HG02981 (cell line): ENCODE measurements around the gene GPX4.
"Not testable (repeated sequence)": the region's sequence is repeated elsewhere in the genome, so short reads cannot be mapped to it uniquely, and the experiment has no call there.

ENCODE experiments used
- ATAC-seq: cut with Tn5 transposase; IDR thresholded peaks from one replicate; pipeline ENCODE4 v1.9.1; 2021; ENCODE audit warnings: mild to moderate bottlenecking, moderate library complexity; ENCODE audit not compliant: unreplicated experiment

The GPX4 gene

DNA sequence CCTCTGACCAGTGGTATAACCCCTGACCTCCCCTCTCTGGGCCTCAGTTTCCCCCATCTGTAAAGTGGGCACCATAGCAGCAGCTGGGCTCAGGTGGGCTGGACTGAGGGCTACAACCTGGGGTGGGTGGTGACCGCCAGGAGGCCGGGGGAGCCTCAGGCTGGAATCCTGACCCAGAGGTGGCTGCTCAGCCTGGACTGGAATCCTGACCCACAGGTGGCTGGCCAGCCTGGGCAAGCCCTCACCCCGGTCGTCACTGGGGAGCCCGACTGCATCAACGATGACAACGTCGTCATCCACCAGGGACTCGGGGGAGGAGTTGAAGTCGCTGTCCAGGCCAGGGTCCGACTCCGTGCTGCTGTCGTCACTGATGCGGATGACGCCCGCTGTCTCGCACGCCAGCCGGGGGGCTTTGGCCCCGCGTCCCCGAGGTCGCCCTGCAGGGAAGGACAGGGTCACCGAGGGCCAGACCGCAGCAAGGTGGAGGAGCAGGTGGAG, 10.2 kb downstream of the GPX4 start:
- ATAC-seq, result no peak

DNA sequence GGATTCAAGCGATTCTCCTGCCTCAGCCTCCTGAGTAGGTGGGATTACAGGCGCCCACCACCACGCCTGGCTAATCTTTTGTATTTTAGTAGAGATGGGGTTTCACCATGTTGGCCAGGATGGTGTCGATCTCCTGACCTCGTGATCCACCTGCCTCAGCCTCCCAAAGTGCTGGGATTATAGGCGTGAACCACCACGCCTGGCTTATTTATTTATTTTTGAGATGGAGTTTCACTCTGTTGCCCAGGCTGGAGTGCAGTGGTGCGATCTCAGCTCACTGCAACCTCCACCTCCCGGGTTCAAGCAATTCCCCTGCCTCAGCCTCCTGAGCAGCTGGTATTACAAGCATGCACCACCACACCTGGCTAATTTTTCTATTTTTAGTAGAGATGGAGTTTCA, 10.9 kb downstream of the GPX4 start:
- ATAC-seq, result not testable (repeated sequence)

DNA sequence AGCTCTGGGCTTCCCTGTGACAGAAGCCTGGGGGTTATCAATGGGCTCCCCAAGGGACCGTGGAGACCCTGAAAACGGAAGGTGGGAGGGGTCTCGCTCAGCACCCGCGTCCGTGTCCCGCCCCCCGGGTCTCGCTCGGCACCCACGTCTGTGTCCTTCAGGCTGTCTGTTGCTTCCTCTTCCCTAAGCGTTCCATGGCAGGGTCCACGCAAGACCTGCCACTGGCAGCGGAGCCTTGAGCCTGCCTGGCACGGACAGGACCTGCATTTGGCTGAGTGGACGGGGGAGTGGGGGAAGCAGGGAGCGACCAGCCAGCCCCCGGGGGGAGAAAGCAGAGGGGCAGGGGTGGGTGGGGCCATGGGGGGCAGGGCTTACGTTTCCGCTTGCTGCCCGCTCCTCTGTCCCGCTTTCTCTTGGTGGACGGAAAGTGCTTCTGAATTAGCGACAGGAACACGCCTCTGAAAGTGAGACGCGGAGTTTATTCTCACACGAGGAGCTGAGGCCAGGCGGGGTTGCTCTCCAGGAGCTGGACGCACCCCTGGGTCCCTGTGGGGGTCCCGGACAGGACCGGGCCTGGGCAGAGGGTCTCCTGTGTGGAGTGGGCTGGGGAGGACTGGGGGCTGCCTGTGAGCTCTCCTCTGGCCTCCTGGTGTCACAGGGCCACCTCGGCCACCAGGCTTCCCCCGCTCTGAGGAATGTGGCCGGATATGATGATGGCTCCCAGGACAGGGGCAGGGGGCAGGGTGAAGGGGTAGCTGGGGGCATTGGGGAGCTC, 12.0 kb downstream of the GPX4 start:
- no peak for ATAC-seq

DNA sequence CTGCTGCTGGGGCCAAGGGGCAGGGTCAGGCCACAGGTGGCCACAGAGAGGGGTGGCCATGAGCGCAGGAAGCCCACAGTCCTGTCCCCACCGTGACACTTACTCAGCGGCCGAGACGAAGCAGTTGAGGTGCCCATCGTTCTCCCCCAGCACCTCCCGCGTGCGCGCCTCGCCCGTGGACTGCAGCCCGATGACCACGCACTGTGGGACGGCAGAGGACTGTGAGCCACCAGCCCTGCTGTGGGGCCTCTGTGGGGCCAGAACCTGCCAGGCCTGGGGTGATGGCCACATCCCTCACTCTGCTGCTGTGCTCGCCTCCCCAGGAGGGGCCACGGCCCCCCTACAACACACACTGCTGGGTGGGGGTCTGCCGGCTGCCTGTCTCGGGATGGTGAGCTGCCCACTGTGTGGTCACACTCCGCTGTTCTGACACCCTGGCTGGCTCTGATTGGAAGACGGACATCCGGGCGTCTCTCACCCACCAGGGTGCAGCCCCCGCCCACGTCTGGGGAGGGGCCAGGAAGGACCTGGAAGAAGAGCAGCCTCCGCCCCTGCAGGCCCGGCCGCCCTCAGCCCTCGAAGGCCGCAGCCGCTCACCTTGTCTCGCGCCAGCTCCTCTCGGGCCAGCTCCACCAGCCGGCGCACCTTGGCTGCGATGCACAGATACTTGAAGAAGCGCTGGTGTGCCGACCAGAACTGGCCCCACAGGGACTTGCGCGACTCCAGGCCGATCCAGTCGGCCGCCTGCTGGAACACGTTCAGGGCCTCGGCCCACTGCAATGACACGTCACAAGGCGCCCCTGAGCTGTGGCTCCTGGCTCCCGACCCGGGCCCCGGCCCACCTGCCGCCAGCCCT, 13.2 kb downstream of the GPX4 start:
- ATAC-seq, result no peak

DNA sequence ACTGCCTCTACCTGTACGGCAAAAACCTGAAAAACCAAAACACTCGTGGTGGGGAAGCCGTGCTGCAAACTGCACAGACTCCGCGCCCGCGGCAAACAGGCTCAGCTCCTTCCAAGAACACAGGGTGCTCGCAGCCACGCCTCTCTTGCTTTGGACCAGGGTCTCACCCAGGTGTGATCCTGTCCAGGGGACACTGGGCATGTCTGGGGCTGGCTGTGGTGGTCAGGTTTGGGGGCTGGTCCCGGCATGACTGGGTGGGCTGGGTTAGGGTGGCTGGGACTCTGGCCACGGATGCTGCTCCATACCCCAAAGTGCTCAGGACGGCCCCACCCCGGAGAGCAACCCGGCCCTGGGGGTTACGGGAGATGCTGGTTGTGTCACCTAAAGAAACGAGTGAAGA, 13.9 kb downstream of the GPX4 start:
- ATAC-seq, result no peak

DNA sequence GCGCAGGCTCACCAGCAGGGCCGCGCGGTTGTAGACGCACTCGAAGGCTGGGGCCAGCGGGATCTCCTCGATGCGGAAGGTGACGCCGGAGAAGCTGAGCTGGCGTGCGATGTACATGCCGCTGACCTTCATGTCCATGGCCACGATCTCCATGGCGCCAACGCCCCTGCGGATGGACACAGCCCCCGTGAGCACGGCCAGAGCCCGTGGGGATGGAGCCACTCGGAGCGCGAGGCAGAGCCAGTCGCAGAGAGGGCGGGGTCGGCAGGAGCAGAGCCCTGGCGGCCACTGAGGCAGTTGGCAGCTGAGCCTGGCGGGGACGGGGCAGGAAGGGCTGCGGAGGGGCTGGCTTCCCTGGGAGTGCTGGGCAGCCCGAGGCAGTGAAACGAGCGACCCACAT, 15.2 kb downstream of the GPX4 start:
- ATAC-seq, result no peak

DNA sequence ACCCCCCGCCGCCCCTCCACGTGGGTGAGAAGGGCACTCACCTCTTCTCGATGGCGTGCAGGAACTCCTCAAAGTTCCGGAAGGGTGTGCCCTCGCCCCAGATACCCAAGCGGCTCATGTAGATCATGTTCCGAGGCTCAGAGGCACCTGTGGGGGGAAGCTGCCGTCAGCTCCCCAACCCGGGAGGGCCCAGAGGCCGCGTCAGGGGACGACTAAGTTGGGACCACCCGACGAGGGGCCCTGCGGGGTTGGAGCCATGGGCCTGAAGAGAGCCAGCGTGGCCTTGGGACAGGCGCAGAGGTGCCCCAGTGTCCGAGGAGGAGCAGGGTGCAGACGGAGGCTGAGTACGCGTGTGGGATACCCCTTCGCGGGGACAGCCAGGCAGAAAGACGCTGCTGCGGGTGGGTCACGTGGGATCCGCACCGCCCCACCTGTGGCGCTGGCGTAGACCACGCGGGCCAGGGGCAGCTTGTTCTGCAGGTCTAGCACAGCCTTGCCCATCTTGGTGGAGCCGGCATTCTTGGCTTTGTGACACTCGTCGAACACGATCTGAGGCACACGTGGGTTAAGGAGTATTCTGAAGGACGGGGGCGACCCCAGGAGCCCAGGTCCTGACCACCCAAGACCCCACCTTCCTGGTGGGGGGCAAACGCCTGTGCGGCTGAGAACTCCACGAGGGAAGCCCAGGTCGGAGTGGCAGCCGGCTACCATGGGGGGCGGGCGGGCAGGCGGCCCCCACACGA, 15.9 kb downstream of the GPX4 start:
- ATAC-seq, result no peak

DNA sequence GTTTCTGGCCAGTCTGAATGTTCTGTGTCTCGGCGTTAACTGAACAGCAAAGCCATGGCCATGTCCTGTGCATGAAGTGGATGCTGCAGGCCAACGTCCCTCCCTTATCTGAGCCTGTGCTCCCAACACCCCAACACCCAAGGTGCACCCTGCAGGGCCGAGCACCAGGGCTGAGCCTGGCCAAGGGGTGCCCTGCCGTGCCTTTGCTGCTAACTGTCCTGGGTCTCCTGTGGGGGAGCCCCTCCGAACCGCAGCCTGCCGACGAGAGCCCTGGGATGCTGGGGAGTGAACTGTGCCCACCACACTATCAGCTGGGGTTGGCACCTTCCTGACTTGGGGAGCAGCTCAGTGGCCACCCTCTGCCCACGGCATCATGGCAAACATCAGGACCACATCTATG, 17.6 kb downstream of the GPX4 start:
- ATAC-seq, result no peak

DNA sequence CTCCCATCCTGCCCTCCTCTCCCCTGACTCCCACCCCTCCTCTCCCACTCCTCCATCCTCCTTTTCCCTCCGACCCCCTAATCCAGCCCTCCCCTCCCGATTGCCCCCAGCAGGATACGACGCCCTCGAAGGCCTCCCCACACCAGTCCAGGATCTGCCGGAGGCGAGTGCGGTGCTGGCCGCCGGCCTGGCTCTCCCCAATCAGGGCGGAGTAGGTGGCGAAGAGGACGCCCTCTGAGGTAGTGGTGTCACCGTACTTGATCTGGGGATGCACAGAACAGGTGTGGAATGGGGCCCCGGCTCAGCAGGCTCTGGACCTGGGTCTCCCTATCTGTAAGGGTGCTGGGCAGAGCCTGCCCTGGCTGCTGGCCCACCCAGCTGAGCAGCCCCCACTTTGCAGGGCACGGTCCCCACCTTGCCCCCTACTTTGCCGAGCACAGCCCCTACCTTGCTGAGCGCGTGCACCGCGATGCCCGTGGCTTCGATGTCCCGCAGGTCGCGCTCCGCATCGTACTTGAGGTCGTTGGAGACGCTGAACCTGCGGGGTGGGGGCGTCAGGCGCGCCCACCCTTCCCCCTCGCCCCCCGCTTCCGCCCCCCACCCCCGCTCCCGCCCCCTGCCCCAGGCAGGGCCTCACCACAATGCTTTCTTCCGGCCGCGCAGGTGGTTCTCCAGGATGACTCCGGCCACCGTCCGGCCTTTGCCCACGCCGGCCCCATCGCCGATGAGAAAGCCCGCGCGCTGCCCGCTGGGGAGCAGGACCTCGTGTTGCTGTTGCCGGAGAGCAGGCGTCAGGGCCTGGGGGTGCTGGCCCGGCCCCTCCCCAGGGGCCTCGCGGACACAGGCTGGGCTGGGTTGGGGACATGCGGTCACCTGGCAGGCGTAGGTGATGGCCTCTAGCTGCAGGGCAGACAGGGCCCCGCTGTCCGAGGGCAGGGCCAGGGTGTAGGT, 18.5 kb downstream of the GPX4 start:
- ATAC-seq, result no peak

DNA sequence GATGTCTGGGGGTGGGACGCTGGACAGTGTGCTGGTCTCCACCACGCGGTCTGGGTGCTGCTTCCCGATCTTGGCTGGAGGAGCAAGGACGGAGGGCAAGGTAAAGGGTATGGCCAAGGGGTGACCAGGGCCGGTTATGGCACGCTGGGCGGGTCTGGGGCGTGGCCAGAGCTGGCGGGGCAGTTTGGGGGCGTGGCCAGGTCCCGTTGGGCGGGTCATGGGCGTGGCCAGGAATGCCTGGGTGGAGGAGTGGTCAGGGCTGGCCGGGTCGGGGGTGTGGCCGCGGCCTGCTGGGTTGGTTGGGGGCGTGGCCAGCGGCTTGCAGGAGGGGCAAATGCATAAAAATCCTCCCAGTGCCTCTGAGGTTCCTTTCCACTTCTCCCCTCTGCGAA, 19.2 kb downstream of the GPX4 start:
- no peak for ATAC-seq

DNA sequence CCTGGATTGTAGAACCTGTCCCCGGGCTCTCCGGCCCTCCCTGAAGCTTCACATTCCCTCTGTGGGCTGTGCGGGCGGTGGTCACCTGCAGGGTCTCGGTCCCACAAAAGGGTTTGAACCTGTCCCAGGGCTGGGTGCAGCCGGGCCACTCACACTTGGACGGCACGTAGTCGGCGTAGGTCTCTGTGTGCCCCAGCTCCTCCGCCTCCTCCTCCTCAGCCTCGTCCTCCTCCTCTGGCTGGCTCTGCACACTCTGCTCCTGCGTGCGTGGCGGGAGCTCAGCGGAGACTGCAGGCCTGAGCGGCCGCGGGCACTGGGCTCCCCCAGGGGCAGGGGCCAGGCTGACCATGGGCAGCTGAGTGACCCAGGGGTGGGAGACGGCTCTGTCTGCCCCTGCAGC, 19.6 kb downstream of the GPX4 start:
- ATAC-seq, result no peak

DNA sequence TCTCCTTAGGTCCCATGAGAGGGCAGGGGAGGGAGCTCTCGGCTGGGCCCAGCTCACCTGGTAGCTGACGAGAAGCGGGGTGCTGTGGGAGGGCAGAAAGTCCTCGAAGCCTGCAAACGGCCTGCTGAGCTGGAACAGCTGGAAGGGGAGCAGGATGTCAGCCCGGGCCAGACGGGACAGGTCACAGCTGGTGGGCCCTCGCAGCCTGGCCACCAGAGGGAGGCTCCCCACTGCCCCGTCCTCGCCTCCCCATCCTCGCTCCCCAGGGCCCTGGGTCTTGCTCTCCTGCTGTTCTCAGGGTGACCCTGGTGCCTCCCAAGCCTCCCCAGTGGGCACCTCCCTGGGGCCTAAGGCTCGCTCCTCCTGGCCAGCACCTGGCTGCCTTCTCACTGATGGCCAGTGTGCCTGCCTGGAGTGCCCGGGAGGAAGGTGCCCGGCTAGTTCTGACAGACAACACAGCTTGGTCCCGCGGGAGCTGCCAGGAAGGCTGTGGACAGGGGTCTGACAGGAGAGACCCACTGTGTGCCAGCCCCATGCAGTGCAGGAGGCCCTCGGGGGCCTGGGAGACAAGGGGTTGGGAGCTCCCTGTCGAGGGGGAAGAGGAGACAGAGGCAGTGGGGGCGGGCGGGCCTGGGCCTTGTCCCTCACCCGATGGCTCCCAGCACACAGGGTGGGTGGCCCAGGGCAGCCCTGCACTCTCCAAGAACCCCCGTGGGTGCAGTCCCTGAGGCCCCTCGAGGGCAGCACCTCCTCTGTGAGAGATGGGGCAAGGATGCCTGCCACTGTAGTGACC, 20.3 kb downstream of the GPX4 start:
- ATAC-seq, result no peak

DNA sequence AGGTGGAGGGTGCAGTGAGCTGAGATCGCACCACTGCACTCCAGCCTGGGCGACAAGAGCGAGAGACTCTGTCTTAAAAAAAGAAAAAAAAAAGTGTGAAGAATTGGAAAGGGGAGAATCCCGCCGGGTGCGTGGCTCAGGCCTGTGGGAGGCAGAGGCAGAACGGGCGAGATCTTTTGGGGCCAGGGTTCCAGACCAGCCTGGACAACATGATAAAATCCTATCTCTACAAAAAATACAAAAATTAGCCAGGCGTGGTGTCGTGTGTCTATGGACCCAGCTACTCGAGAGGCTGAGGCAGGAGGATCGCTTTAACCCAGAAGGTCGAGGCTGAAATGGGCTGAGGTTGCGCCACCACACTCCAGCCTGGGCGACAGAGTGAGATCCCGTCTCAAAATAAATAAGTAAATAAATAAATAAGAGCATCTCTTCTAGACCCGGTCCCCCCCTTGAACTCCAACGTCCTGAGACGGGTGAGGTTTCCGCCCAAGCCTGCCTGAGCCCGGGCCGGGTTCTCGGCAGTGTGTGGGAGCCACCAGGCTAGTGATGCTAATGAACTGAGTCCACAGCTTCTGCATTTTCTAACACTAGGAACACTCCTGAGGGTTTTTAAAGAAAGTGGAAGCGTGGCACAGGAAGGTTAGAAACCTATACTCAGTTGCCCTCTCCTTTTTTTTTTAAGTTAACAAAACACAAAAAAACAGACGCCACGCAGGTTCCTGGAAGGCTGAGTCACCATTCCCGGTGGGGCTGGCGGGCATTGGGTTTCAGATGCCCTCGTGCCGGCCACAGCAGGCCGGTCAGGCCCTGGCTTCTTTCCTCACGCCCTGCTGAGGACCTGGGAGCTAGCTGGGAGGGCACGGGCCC, 22.0 kb downstream of the GPX4 start:
- no peak for ATAC-seq

DNA sequence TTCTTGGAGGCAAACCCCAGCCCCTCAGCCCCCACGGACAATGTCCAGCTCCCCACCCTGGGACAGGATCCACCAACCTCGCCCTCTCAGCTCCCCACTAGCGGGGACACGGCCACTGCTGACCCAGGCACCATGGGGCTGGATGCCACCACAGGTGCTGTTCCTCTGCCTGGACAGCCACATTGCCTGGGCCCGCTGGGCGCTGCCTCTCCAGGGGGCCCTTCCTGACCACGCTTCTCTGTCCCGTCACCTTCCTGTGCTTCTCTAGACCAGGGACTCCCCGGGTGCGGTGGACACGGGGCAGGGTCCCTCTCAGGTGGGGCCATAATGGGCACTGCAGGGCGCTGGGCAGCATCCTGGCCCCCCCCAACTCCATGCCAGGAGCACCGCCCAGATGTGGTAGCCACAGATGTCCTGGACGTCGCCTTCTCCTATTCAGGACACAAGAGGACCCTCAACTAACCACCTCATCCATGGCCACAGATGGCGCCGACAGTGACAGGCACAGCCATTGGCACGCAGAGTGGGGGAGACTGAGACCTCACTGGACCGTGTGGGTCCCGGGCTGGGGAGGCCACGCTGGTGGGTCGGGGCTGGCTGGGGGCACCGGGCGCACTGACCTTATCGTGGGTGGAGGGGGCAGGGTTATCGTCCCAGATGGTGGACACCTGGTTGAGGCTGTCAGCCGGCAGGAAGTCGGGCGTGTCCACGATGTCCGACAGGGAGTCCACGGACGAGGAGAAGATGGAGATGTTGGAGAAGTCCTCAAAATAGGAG, 23.4 kb downstream of the GPX4 start:
- no peak for ATAC-seq

DNA sequence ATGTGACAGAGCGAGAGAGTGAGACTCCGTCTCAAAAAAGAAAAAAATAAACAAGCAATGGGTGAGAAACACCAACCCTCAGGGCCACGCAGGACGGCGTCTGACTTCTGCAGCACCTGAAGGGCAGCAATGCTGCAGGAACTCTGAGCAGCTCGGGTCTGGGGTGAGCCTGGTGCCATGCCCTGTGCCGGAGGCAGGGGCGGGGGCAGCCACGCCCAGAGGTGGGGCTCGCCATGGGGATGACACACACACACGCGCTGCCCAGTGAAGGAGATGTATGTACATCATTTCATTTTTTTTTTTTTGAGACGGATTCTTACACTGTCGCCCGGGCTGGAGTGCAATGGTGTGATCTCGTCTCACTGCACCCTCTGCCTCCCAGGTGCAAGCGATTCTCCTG, 24.3 kb downstream of the GPX4 start:
- no peak for ATAC-seq

DNA sequence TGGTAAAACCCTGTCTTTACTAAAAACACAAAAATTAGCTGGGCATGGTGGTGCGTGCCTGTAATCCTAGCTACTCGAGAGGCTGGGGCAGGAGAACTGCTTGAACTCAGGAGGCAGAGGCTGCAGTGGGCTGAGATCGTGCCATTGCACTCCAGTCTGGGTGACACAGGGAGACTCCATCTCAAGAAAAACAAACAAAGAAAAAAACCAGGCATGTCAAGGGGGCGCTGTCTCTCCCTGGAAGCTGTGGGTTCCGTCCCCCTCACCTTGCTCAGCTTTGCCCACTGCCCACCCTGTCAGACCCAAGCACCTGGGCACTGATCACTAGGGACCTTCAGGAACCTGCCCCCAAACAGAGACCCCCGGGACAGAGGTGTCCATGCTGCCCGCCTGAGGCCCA, 25.3 kb downstream of the GPX4 start:
- not testable (repeated sequence) for ATAC-seq

DNA sequence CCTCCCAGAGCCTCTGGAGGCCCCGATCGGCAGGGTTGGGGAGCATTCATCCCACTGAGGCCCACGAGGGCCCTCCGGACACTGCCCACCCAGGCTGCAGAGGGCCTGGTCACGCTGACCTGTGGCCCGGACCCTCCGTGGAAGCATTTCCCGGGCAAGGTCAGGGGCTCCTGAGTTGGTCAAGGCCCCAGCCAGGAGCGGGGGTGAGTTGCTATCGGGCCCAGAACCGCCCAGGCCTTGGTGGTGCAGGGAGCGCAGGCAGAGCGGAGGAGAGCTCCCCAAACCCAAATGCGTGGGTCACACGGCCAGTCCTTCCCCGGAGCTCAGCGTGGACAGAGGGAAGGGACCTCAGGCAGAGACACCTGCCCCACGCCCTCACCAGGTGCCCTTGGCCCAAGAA, 25.7 kb downstream of the GPX4 start:
- no peak for ATAC-seq
